Body of pancreas (tissue), 4 donors: ENCODE results near the gene CEP95.

Experiments
- POLR2A ChIP-seq, 3 donors: fragments of 450-650 bp; IDR thresholded peaks; one replicate each; pipeline ENCODE4 v1.6.1; 2016; ENCODE audit warnings: antibody characterized with exemption in 3 of 3, mild to moderate bottlenecking in 2 of 3
- TF ChIP-seq, protein P1 (sequence below), 7 experiments: fragments of 450-650 bp in 4 of 7; fragments of 200-600 bp in 3 of 7; sonication (generic) in 3 of 7; IDR thresholded peaks; one replicate each; pipeline ENCODE4 v1.5.1; 2016 to 2019; ENCODE audit warnings: antibody characterized with exemption in 7 of 7

DNA sequence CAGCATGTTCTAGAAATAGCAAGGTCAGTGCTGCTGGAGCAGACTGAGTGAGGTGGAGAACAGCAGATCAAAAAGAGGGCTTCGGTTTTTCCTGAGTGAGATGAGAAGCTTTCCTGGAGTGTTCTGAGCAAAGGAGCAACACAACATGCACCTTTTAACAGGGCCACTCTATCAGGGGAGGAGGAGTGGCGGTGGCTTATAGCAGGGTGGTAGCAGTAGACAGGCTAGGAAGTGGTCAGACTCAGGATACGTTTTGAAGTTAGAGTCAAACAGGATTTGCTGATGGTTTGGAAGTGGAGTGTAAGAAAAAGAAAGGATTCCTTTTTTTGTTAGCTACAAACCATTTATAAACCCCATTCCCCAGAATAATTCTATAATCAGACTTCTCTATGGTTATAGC, 22.4 kb upstream of the CEP95 start:
- TF ChIP-seq, protein P1, sequence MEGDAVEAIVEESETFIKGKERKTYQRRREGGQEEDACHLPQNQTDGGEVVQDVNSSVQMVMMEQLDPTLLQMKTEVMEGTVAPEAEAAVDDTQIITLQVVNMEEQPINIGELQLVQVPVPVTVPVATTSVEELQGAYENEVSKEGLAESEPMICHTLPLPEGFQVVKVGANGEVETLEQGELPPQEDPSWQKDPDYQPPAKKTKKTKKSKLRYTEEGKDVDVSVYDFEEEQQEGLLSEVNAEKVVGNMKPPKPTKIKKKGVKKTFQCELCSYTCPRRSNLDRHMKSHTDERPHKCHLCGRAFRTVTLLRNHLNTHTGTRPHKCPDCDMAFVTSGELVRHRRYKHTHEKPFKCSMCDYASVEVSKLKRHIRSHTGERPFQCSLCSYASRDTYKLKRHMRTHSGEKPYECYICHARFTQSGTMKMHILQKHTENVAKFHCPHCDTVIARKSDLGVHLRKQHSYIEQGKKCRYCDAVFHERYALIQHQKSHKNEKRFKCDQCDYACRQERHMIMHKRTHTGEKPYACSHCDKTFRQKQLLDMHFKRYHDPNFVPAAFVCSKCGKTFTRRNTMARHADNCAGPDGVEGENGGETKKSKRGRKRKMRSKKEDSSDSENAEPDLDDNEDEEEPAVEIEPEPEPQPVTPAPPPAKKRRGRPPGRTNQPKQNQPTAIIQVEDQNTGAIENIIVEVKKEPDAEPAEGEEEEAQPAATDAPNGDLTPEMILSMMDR (IDR thresholded peaks at IDR 0.05), result no peak
- no peak for TF ChIP-seq POLR2A (IDR thresholded peaks at IDR 0.05)
